ENCODE data around the gene PHTF2.

DNA sequence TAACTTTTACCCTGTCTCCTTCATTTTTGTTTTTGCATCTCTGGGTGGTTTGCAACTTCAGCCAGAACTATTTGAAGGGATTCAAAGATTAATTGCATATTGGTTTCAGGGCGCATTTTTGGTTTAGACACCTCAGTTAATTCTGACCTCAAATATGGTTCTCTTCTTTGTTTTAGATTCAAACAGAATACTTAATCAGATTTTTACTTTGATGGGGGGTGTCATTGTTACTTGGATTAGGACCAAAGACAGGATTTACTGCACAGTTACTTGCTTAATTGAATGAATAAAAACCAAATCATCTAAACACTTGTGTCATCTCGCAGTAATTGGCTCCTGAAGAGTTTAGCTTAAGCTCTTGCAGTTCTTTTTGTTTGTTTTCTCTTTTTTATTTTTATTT lies 100.9 kb downstream of the PHTF2 start:
- TF ChIP-seq EP300 (IDR thresholded peaks at IDR 0.05; ENCODE audit: borderline replicate concordance), result no peak
- TF ChIP-seq, protein P1, sequence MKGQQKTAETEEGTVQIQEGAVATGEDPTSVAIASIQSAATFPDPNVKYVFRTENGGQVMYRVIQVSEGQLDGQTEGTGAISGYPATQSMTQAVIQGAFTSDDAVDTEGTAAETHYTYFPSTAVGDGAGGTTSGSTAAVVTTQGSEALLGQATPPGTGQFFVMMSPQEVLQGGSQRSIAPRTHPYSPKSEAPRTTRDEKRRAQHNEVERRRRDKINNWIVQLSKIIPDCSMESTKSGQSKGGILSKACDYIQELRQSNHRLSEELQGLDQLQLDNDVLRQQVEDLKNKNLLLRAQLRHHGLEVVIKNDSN (IDR thresholded peaks at IDR 0.05), result no peak
- no peak for TF ChIP-seq NFIC (IDR thresholded peaks at IDR 0.05)
- TF ChIP-seq YY1 (IDR thresholded peaks at IDR 0.05; ENCODE audit: low read depth), result no peak
- no peak for TF ChIP-seq CREB1 (IDR thresholded peaks at IDR 0.05; ENCODE audit: low read depth)
- TF ChIP-seq, protein P2, sequence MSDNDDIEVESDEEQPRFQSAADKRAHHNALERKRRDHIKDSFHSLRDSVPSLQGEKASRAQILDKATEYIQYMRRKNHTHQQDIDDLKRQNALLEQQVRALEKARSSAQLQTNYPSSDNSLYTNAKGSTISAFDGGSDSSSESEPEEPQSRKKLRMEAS (IDR thresholded peaks at IDR 0.05), result no peak
- TF ChIP-seq ZBTB7A (IDR thresholded peaks at IDR 0.05; ENCODE audit: low read depth), result no peak
- TF ChIP-seq RAD21 (IDR thresholded peaks at IDR 0.05; ENCODE audit: low read depth), result no peak
